Measurements from ENCODE around the gene IGFBP4.

IGFBP4 gene

DNA sequence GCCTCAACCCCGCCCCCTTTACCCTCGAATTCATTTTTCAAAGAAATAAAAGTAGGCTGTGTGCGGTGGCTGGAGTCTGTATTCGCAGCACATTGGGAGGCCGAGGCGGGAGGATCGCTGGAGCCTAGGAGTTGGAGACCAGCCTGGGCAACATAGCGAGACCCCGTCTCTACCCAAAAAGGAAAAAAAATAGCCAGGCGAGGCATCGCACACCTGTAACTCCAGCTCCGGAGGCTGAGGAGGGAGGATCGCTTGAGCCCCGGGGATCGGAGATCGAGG is 24.9 kb upstream of the IGFBP4 start:
- peak overlapping the region; percentile 40 for H3K27ac ChIP-seq (ENCODE audit: low read depth, low read length)
- H3K9me3 ChIP-seq (ENCODE audit: control insufficient read depth, insufficient read depth, low read length): no peaks in the 10 kb centered on the region
- H3F3A ChIP-seq (ENCODE audit: control insufficient read depth, insufficient read depth): peaks cover 3% of the 10 kb centered on the region; the same call in 1 of the 2 replicates
- peak overlapping the region; percentile 89 for H3K4me2 ChIP-seq (ENCODE audit: low read length)
- H3K27me3 ChIP-seq (ENCODE audit: control insufficient read depth, low read length): no peaks in the 10 kb centered on the region
- peaks cover 41% of the 10 kb centered on the region for H3K79me2 ChIP-seq (ENCODE audit: control insufficient read depth, low read length)
- H3K36me3 ChIP-seq (ENCODE audit: control insufficient read depth, low read length): peaks cover 43% of the 10 kb centered on the region
- peaks cover 10% of the 10 kb centered on the region; the same call in 1 of the 2 replicates for H4K20me1 ChIP-seq (ENCODE audit: control insufficient read depth, insufficient read depth, low read depth, low read length)
- H3K4me1 ChIP-seq (ENCODE audit: control insufficient read depth, low read length): peaks cover 30% of the 10 kb centered on the region
- TF ChIP-seq EZH2phosphoT487 (IDR thresholded peaks at IDR 0.05; ENCODE audit: borderline replicate concordance, low read length) (no peak), CTCF (IDR thresholded peaks at IDR 0.05; ENCODE audit: low read depth, low read length, poor library complexity, severe bottlenecking) (no peak)
- no peaks in the 10 kb centered on the region for H3K9me2 ChIP-seq (replicated peaks; ENCODE audit: control insufficient read depth, low read length)
- peak overlapping the region; percentile 98 for H3K4me3 ChIP-seq (ENCODE audit: low read length)

DNA sequence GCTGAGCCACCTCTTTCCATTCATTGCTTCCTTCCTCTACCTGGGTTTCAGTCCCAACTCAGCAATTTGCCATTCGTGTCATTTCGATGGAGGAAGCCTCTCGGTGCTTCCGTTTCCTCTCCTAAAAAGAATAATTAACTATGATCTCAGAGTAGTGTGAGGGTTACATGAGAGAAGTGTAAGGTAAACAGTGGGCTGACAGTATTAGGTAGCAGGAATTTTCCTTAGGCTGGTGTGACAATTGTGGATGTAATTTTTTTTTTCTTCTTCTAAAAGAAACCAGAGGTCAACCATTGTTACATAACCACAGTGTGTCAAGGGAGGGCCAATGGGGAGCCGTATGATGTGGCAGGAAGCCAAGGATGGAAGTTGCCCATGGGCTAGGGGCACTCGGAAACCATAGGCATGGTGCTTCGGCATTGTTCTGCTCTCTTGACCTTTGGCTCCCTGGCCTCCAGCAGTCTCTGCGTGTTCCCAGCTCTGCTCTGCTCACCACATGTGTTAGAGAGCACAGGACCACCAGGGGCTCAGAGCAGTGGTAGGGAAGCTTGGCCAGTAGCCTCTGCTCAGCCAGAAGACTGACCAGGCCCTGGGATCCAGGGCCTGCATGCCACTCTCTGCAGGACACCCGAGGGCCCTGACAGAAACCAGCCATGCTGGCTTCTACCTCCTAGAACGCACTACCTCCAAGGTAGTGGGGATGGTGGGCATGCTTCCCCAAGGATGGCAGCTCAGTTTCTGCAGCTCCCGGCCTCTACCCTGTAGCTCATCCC is 23.5 kb upstream of the IGFBP4 start:
- H3F3A ChIP-seq (ENCODE audit: control insufficient read depth, insufficient read depth): peaks cover 3% of the 10 kb centered on the region; the same call in 1 of the 2 replicates
- H3K79me2 ChIP-seq (ENCODE audit: control insufficient read depth, low read length): peaks cover 29% of the 10 kb centered on the region
- H3K9me3 ChIP-seq (ENCODE audit: control insufficient read depth, insufficient read depth, low read length): no peaks in the 10 kb centered on the region
- no peak overlapping the region for H3K4me2 ChIP-seq (ENCODE audit: low read length)
- no peak for TF ChIP-seq CTCF (IDR thresholded peaks at IDR 0.05; ENCODE audit: low read depth, low read length, poor library complexity, severe bottlenecking)
- no peak for TF ChIP-seq EZH2phosphoT487 (IDR thresholded peaks at IDR 0.05; ENCODE audit: borderline replicate concordance, low read length)
- peaks cover 5% of the 10 kb centered on the region; the same call in 1 of the 2 replicates for H4K20me1 ChIP-seq (ENCODE audit: control insufficient read depth, insufficient read depth, low read depth, low read length)
- peaks cover 29% of the 10 kb centered on the region for H3K36me3 ChIP-seq (ENCODE audit: control insufficient read depth, low read length)
- no peaks in the 10 kb centered on the region for H3K9me2 ChIP-seq (replicated peaks; ENCODE audit: control insufficient read depth, low read length)
- no peak overlapping the region for H3K27ac ChIP-seq (ENCODE audit: low read depth, low read length)
- H3K4me3 ChIP-seq (ENCODE audit: low read length): no peak overlapping the region
- no peaks in the 10 kb centered on the region for H3K27me3 ChIP-seq (ENCODE audit: control insufficient read depth, low read length)
- H3K4me1 ChIP-seq (ENCODE audit: control insufficient read depth, low read length): peaks cover 30% of the 10 kb centered on the region

DNA sequence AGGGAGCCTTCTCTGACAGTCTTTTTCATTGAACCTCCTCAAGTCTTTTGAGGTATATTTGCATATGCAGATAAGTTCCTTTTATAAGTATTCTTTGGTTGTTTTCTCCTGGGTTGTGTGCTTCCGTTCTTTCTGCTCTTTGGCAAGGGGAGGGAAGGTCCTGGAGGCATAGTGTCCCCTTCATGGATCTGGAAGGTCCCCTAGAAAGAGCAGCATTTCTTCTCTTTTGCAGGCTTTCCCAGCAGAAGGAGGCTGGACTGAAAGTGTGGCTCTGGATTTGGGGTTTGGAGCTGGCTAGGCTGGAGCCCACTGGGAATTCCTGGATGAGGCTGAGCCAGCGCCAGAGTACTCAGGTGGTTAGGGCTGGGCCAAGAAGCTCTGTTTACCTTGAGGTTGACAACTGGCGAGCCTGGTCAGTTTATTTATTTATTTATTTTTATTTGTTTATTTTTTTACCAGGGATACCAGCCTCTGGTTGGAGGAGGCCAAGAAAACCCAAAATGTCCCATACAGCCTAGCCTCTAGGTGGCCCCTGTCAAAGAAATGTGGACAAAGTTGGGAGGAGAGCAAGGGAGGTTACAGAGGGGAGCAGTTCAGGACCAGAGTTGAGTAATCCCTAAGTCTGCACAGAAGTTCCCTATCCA is 20.1 kb upstream of the IGFBP4 start:
- Histone ChIP-seq H3K36me3 (ENCODE audit: control insufficient read depth, low read length) (no peaks in the 10 kb centered on the region), H3K4me3 (ENCODE audit: low read length) (no peak overlapping the region), H3K9me2 (replicated peaks; ENCODE audit: control insufficient read depth, low read length) (no peaks in the 10 kb centered on the region), H3K27me3 (ENCODE audit: control insufficient read depth, low read length) (peaks cover 6% of the 10 kb centered on the region; the same call in 1 of the 2 replicates), H3K79me2 (ENCODE audit: control insufficient read depth, low read length) (no peaks in the 10 kb centered on the region), H3F3A (ENCODE audit: control insufficient read depth, insufficient read depth) (no peaks in the 10 kb centered on the region), H3K4me2 (ENCODE audit: low read length) (no peak overlapping the region), H3K4me1 (ENCODE audit: control insufficient read depth, low read length) (peaks cover 19% of the 10 kb centered on the region), H3K27ac (ENCODE audit: low read depth, low read length) (no peak overlapping the region), H4K20me1 (ENCODE audit: control insufficient read depth, insufficient read depth, low read depth, low read length) (no peaks in the 10 kb centered on the region), H3K9me3 (ENCODE audit: control insufficient read depth, insufficient read depth, low read length) (no peaks in the 10 kb centered on the region)
- TF ChIP-seq EZH2phosphoT487 (IDR thresholded peaks at IDR 0.05; ENCODE audit: borderline replicate concordance, low read length) (no peak), CTCF (IDR thresholded peaks at IDR 0.05; ENCODE audit: low read depth, low read length, poor library complexity, severe bottlenecking) (no peak)

All from DOHH2 (cell line).